Left lung (tissue), 10 donors: ENCODE results near the gene HMHB1. TPM values are rescaled to one million over a fixed set of nuclear protein-coding genes. Genes with fewer than 3 reads are reported as not detected.

Experiments
- ATAC-seq: fragments of 200-7000 bp; cut with Tn5 transposase; one replicate; pipeline ENCODE4 v1.9.1; 2020; ENCODE audit warnings: moderate library complexity
- DNase-seq, 4 donors: peaks; one replicate each; pipeline ENCODE4 v3.0.0-alpha.2; 2013 to 2020
- H3K27ac ChIP-seq, 2 donors: fragments of 200-600 bp; sonication (generic) in 1 of 2; one replicate each; pipeline versions ENCODE4 v1.5.0 to v1.8.0; 2020 to 2021
- H3K27me3 ChIP-seq, 2 donors: fragments of 200-600 bp; sonication (generic) in 1 of 2; one replicate each; pipeline versions ENCODE4 v1.5.0 to v1.8.0; 2020 to 2021
- H3K36me3 ChIP-seq, 2 donors: fragments of 200-600 bp; sonication (generic) in 1 of 2; one replicate each; pipeline versions ENCODE4 v1.5.0 to v1.8.0; 2020 to 2021
- H3K4me1 ChIP-seq, 2 donors: fragments of 200-600 bp; one replicate each; pipeline ENCODE4 v1.8.0; 2021
- H3K4me3 ChIP-seq, 2 donors: fragments of 200-600 bp; sonication (generic) in 1 of 2; one replicate each; pipeline versions ENCODE4 v1.5.0 to v1.8.0; 2020 to 2021; ENCODE audit warnings: mild to moderate bottlenecking in 1 of 2
- H3K9me3 ChIP-seq, 2 donors: fragments of 200-600 bp; sonication (generic) in 1 of 2; one replicate each; pipeline versions ENCODE4 v1.5.0 to v1.8.0; 2020 to 2021
- CTCF ChIP-seq, 2 donors: fragments of 200-600 bp; sonication (generic) in 1 of 2; IDR thresholded peaks; one replicate each; pipeline versions ENCODE4 v1.5.0 to v1.8.0; 2021; ENCODE audit warnings: antibody characterized with exemption in 2 of 2
- intact Hi-C, 2 donors: fragments of 100-400 bp; cut with DNase I; formaldehyde crosslinking; loops; one replicate each; pipeline versions ENCODE4 v1.11.2 to v1.14.2; 2022
- polyA plus RNA-seq, 6 donors: library from polyadenylated mRNA; unstranded; fragments of 120-200 nt; gene quantifications; one replicate each; pipeline ENCODE4 v1.2.1, GENCODE V29; 2013; ENCODE audit not compliant: insufficient read length in 6 of 6
- total RNA-seq, 2 donors: library from RNA; stranded (reverse); fragmentation: NEBNext Ultra II Directional; extraction: Animal tissue kit (Norgen Biotek cat#: 25700); gene quantifications; one replicate each; pipeline ENCODE4 v1.2.1, GENCODE V29; 2021
- donor health status: DM: no; HTN: yes; CAD: no.
- donor health status: DM: no; HTN: no; CAD: no.

HMHB1 gene
- total and polyA plus RNA-seq, 8 donors = not detected

- intact Hi-C loops = no loop called here
- no peaks in the 10 kb centered on the region for H3K36me3 ChIP-seq
- H3K27me3 ChIP-seq = no peaks in the 10 kb centered on the region
- TF ChIP-seq CTCF (IDR thresholded peaks at IDR 0.05) = no peak
- DNase-seq (no peak), ATAC-seq (no peak)
- H3K9me3 ChIP-seq = no peaks in the 10 kb centered on the region
- no peak overlapping the region for H3K27ac ChIP-seq
- H3K4me3 ChIP-seq = no peak overlapping the region
- H3K4me1 ChIP-seq = no peaks in the 10 kb centered on the region
Measured at GRCh38 chr5:143835251-143835650, 23.3 kb downstream of the HMHB1 start.

GRCh38 chr5:143836161-143836725 lies 24.3 kb downstream of the HMHB1 start:
- Histone ChIP-seq H3K36me3 (no peaks in the 10 kb centered on the region), H3K9me3 (no peaks in the 10 kb centered on the region), H3K27me3 (no peaks in the 10 kb centered on the region), H3K27ac (no peak overlapping the region), H3K4me3 (no peak overlapping the region), H3K4me1 (no peaks in the 10 kb centered on the region)
- TF ChIP-seq CTCF (IDR thresholded peaks at IDR 0.05) = no peak
- ATAC-seq = no peak
- intact Hi-C loops = no loop called here
- no peak for DNase-seq

GRCh38 chr5:143837306-143837848 lies 25.4 kb downstream of the HMHB1 start:
- no peak for TF ChIP-seq CTCF (IDR thresholded peaks at IDR 0.05)
- H3K36me3 ChIP-seq = no peaks in the 10 kb centered on the region
- no peak overlapping the region for H3K4me3 ChIP-seq
- intact Hi-C loops = no loop called here
- H3K27ac ChIP-seq = no peak overlapping the region
- H3K9me3 ChIP-seq = no peaks in the 10 kb centered on the region
- DNase-seq (no peak), ATAC-seq (no peak)
- no peaks in the 10 kb centered on the region for H3K4me1 ChIP-seq
- H3K27me3 ChIP-seq = no peaks in the 10 kb centered on the region

- intact Hi-C loops = no loop called here
- ATAC-seq (no peak), DNase-seq (no peak)
- H3K36me3 ChIP-seq = no peaks in the 10 kb centered on the region
- no peak for TF ChIP-seq CTCF (IDR thresholded peaks at IDR 0.05)
- H3K27ac ChIP-seq = no peak overlapping the region
- no peaks in the 10 kb centered on the region for H3K9me3 ChIP-seq
- no peak overlapping the region for H3K4me3 ChIP-seq
- peaks cover 0 to 8% of the 10 kb centered on the region in 2 donors for H3K27me3 ChIP-seq
- no peaks in the 10 kb centered on the region for H3K4me1 ChIP-seq
Measured at GRCh38 chr5:143841446-143841845, 29.5 kb downstream of the HMHB1 start.

- Histone ChIP-seq H3K9me3 (no peaks in the 10 kb centered on the region), H3K4me3 (no peak overlapping the region), H3K27me3 (peaks cover 0 to 8% of the 10 kb centered on the region in 2 donors), H3K36me3 (no peaks in the 10 kb centered on the region), H3K27ac (no peak overlapping the region), H3K4me1 (no peaks in the 10 kb centered on the region)
- no peak for TF ChIP-seq CTCF (IDR thresholded peaks at IDR 0.05)
- ATAC-seq (no peak), DNase-seq (no peak)
- intact Hi-C loops = no loop called here
Measured at GRCh38 chr5:143842920-143843319, 31.0 kb downstream of the HMHB1 start.
